ENCODE results near the gene LTO1. TPM values are rescaled to one million over a fixed set of nuclear protein-coding genes. Genes with fewer than 3 reads are reported as not detected.

LTO1 gene
- total and polyA plus RNA-seq, 10 of the 15 experiments (the other 5 are each of a cell fraction or from before 2014, with no cell fraction given), result 2.6 to 27.5 (median 14.4) TPM

DNA sequence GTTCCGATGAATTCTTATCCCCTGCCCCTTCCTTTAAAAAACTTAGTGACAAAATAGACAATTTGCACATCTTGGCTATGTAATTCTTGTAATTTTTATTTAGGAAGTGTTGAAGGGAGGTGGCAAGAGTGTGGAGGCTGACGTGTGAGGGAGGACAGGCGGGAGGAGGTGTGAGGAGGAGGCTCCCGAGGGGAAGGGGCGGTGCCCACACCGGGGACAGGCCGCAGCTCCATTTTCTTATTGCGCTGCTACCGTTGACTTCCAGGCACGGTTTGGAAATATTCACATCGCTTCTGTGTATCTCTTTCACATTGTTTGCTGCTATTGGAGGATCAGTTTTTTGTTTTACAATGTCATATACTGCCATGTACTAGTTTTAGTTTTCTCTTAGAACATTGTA is 22.2 kb downstream of the LTO1 start:
- ATAC-seq (no peak), DNase-seq (ENCODE audit: low read depth, low spot score) (no peak), FAIRE-seq (no peak)
- Histone ChIP-seq H4K20me1 (ENCODE audit: control insufficient read depth, insufficient read depth) (no peaks in the 10 kb centered on the region), H3K79me2 (ENCODE audit: control insufficient read depth, insufficient read depth, low read length) (no peaks in the 10 kb centered on the region), H3K9ac (ENCODE audit: control insufficient read depth, insufficient read depth, low read length) (no peak overlapping the region), H3K36me3 (ENCODE audit: control insufficient read depth in 2 of 2, insufficient read depth in 2 of 2, low read length in 1 of 2) (no peaks in the 10 kb centered on the region), H3K9me3 (replicated peaks; ENCODE audit: control insufficient read depth, insufficient read depth, low read length) (no peaks in the 10 kb centered on the region; the same call in 2 of the 3 replicates), H3K4me3 (no peak overlapping the region), H3K27ac (ENCODE audit: control insufficient read depth, insufficient read depth) (no peak overlapping the region), H3K27me3 (replicated peaks in 1 of 2; ENCODE audit: control insufficient read depth in 2 of 2, insufficient read depth in 2 of 2, low read length in 1 of 2) (no peaks in the 10 kb centered on the region), H3K4me2 (ENCODE audit: control insufficient read depth, insufficient read depth) (no peak overlapping the region), H2AFZ (ENCODE audit: control insufficient read depth, low read depth, low read length) (no peak overlapping the region), H3K4me1 (ENCODE audit: control insufficient read depth, insufficient read depth, low read length) (no peaks in the 10 kb centered on the region)
- CTCF ChIA-PET, result interaction anchor here (1.6 kb wide), 1 partner anchor 17 kb away, joined by 4 read pairs; no protein-coding TSS in a partner anchor
- TF ChIP-seq POLR2AphosphoS2 (IDR thresholded peaks at IDR 0.05; ENCODE audit: low read depth, low read length), result no peak
- no peak for TF ChIP-seq ZNF217 (IDR thresholded peaks at IDR 0.05)
- no peak for TF ChIP-seq NBN (IDR thresholded peaks at IDR 0.05)
- no peak for TF ChIP-seq RBBP5 (conservative IDR thresholded peaks at IDR 0.05)
- TF ChIP-seq, protein P1, sequence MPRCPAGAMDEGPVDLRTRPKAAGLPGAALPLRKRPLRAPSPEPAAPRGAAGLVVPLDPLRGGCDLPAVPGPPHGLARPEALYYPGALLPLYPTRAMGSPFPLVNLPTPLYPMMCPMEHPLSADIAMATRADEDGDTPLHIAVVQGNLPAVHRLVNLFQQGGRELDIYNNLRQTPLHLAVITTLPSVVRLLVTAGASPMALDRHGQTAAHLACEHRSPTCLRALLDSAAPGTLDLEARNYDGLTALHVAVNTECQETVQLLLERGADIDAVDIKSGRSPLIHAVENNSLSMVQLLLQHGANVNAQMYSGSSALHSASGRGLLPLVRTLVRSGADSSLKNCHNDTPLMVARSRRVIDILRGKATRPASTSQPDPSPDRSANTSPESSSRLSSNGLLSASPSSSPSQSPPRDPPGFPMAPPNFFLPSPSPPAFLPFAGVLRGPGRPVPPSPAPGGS (IDR thresholded peaks at IDR 0.05; ENCODE audit: borderline replicate concordance, insufficient read depth, low read depth, low read length, poor library complexity, severe bottlenecking), result no peak
- TF ChIP-seq MYC (IDR thresholded peaks at IDR 0.05; ENCODE audit: insufficient read depth, insufficient read length, insufficient replicate concordance, low read length, severe bottlenecking), result no peak
- TF ChIP-seq, protein P2, sequence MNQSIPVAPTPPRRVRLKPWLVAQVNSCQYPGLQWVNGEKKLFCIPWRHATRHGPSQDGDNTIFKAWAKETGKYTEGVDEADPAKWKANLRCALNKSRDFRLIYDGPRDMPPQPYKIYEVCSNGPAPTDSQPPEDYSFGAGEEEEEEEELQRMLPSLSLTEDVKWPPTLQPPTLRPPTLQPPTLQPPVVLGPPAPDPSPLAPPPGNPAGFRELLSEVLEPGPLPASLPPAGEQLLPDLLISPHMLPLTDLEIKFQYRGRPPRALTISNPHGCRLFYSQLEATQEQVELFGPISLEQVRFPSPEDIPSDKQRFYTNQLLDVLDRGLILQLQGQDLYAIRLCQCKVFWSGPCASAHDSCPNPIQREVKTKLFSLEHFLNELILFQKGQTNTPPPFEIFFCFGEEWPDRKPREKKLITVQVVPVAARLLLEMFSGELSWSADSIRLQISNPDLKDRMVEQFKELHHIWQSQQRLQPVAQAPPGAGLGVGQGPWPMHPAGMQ (IDR thresholded peaks at IDR 0.05; ENCODE audit: borderline replicate concordance), result no peak
- TF ChIP-seq, protein P3, sequence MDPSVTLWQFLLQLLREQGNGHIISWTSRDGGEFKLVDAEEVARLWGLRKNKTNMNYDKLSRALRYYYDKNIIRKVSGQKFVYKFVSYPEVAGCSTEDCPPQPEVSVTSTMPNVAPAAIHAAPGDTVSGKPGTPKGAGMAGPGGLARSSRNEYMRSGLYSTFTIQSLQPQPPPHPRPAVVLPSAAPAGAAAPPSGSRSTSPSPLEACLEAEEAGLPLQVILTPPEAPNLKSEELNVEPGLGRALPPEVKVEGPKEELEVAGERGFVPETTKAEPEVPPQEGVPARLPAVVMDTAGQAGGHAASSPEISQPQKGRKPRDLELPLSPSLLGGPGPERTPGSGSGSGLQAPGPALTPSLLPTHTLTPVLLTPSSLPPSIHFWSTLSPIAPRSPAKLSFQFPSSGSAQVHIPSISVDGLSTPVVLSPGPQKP (IDR thresholded peaks at IDR 0.05; ENCODE audit: low read depth, low read length), result no peak
- no peak for TF ChIP-seq SIX5 (IDR thresholded peaks at IDR 0.05; ENCODE audit: low read depth, low read length, severe bottlenecking)
- TF ChIP-seq FOS (IDR thresholded peaks at IDR 0.05; ENCODE audit: borderline replicate concordance, extremely low read depth, insufficient read length), result no peak
- no peak for TF ChIP-seq PAX8 (IDR thresholded peaks at IDR 0.05)
- TF ChIP-seq TARDBP (IDR thresholded peaks at IDR 0.05; ENCODE audit: borderline replicate concordance), result no peak
- TF ChIP-seq, protein P4, sequence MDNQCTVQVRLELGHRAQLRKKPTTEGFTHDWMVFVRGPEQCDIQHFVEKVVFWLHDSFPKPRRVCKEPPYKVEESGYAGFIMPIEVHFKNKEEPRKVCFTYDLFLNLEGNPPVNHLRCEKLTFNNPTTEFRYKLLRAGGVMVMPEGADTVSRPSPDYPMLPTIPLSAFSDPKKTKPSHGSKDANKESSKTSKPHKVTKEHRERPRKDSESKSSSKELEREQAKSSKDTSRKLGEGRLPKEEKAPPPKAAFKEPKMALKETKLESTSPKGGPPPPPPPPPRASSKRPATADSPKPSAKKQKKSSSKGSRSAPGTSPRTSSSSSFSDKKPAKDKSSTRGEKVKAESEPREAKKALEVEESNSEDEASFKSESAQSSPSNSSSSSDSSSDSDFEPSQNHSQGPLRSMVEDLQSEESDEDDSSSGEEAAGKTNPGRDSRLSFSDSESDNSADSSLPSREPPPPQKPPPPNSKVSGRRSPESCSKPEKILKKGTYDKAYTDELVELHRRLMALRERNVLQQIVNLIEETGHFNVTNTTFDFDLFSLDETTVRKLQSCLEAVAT (IDR thresholded peaks at IDR 0.05), result no peak
- no peak for TF ChIP-seq TBL1XR1 (IDR thresholded peaks at IDR 0.05; ENCODE audit: low read depth, low read length)
- no peak for TF ChIP-seq MTA3 (IDR thresholded peaks at IDR 0.05; ENCODE audit: borderline replicate concordance, low read length)
- TF ChIP-seq SREBF1 (IDR thresholded peaks at IDR 0.05; ENCODE audit: low read length), result no peak
- intact Hi-C loops (cut with micrococcal nuclease; ENCODE audit: unreplicated experiment) (no loop called here), in situ Hi-C loops (cut with MboI) (no loop called here)
- WGBS (ENCODE audit: insufficient coverage, insufficient replicate concordance, low lambda C conversion rate, missing lambda C conversion rate), result 70% methylated on average over 11 of the region's 11 CpGs
- RAD21 ChIA-PET (ENCODE audit: unreplicated experiment), result no interaction called here
- BruUV-seq (replicated peaks), result no TSS peak
- SMC1A ChIA-PET (ENCODE audit: uncharacterized antibody, unreplicated experiment), result no interaction called here
- POLR2A ChIA-PET, result no interaction called here
